Breast epithelium (tissue), 3 donors: ENCODE data around the gene NR1I3.

Source experiments
- CTCF ChIP-seq, 3 donors: fragments of 450-650 bp; IDR thresholded peaks; one replicate each; pipeline ENCODE4 v1.5.1; 2016 to 2017; ENCODE audit warnings: antibody characterized with exemption in 3 of 3, mild to moderate bottlenecking in 3 of 3, moderate library complexity in 3 of 3
- POLR2A ChIP-seq: fragments of 450-650 bp; IDR thresholded peaks from one replicate; pipeline ENCODE4 v1.6.1; 2016; ENCODE audit warnings: antibody characterized with exemption, mild to moderate bottlenecking, moderate library complexity
- POLR2AphosphoS5 ChIP-seq, 3 donors: sonication (generic); formaldehyde crosslinking; IDR thresholded peaks; one replicate each; pipeline ENCODE4 v1.6.1; 2017; ENCODE audit warnings: antibody characterized with exemption in 3 of 3

DNA sequence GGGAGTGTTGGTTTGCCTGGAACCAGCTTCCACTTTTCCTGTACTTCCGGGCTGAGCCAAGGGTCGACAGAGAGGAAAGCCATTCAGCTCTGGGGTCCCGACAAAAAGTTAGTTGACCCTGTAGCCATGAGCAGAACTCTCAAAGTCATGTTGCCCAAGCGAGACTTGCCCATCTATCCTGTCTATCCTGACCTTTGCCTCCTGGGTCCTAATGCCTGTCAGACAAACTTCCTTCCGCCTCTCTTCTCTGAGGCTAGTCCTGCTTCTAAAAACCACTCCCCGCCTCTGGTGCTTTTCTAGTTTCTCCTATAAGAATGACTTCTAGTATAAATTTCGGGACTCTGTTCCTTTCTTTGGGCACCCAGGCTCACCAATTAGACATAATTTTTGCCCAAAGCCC is 12.8 kb upstream of the NR1I3 start:
- no peak for TF ChIP-seq CTCF (IDR thresholded peaks at IDR 0.05)
- TF ChIP-seq POLR2AphosphoS5 (IDR thresholded peaks at IDR 0.05): no peak
- no peak for TF ChIP-seq POLR2A
